ENCODE data around the gene FNDC7.
"Not testable (repeated sequence)": the region's sequence is repeated elsewhere in the genome, so short reads cannot be mapped to it uniquely, and the experiment has no call there.

The FNDC7 gene

DNA sequence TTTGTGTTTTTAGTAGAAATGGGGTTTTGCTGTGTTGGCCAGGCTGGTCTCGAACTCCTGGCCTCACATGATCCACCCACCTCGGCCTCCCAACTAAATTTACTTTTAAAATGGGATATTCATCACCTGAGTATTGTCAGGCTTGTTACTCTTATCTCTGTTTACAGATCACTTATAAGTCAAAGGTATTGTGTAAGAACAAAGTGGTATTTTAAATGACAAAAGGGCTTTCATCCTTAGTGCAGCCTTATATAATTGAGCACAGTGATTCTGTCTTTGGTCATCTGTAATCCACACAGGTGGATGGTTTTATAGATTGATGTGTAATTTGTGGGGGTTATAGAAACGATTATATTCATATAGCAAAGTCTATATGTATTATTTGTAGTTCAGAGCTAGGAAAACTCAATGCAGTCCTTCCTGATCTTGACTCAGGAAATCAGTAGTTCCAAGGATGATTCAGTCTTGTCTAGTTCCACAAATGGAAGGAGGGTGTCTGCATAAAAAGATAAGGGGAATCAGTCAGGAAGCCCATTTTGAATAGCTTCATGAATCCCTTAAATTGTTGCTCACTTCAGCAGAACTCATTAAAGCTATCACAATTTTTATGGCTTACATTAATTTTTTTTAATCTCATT, 68.3 kb downstream of the FNDC7 start:
- DNase-seq = no peak
- in situ Hi-C loops (cut with HindIII; ENCODE audit: low pct_ligation_motif_present, low pct_unique_long_range_greater_than_20kb, low sequenced_read_pairs) = no loop called here

DNA sequence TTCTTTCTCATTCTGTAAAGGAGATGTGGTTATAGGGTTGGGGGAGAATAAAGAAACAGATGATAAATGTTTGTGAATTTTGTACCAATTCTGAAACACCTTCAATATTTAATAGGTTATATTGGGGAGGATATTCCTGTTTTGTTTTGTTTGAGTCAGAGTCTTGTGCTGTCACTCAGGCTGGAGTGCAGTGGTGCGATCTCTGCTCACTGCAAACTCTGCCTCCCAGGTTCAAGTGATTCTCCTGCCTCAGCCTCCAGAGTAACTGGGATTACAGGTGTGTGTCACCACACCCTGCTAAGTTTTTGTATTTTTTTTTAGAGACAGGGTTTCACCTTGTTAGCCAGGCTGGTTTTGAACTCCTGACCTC, 68.9 kb downstream of the FNDC7 start:
- in situ Hi-C loops (cut with HindIII; ENCODE audit: low pct_ligation_motif_present, low pct_unique_long_range_greater_than_20kb, low sequenced_read_pairs) = not testable (repeated sequence)

DNA sequence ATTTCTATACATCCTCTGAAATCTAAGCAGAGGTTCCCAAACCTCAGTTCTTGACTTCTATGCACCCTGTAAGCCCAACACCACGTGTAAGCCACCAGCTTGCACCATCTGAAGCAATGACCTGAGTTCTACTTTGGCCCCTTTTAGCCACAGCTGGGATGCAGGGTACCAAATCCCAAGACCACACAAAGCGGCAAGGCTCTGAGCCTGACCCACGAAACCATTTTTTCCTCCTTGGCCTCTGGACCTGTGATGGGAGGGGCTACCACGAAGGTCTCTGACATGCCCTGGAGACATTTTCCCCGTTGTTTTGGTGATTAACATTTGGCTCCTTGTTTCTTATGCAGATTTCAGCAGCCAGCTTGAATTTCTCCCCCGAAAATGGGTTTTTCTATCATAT, 72.6 kb downstream of the FNDC7 start:
- in situ Hi-C loops (cut with HindIII; ENCODE audit: low pct_ligation_motif_present, low pct_unique_long_range_greater_than_20kb, low sequenced_read_pairs) = no loop called here
- no peak for DNase-seq

More for the DNA sequence above, 68.9 kb downstream of the FNDC7 start:
- DNase-seq = not testable (repeated sequence)

DNA sequence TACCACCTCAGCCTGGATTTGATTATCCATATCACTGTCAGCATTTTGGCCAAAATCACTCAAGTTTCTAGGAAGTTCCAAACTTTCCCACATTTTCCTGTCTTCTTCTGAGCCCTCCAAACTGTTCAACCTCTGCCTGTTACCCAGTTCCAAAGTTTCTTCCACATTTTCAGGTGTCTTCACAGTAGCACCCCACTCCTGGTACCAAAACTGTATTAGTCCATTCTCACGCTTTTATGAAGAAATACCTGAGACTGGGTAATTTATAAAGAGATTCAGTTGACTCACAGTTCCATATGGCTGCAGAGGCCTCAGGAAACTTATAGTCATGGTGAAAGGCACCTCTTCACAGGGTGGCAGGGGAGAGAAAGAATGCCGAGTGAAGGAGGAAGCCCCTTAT, 73.2 kb downstream of the FNDC7 start:
- in situ Hi-C loops (cut with HindIII; ENCODE audit: low pct_ligation_motif_present, low pct_unique_long_range_greater_than_20kb, low sequenced_read_pairs) = no loop called here
- DNase-seq = no peak

DNA sequence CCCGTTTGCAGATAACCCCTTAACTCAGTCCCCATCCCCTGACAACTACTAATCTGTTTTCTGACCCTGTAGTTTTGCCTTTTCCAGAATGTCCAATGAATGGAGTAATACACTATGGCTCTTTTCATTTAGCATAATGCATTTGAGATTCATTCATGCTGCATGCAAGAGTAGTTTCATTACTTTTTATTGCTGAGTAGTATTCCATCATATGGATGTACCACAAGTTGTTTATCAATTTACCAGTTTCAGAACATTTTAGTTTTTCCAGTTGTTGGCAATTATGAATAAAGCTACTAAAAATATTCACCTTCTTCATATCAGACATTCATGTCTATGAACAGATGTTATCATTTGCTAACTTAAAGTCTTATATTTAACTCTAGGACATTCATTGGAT, 79.1 kb downstream of the FNDC7 start:
- DNase-seq = no peak
- in situ Hi-C loops (cut with HindIII; ENCODE audit: low pct_ligation_motif_present, low pct_unique_long_range_greater_than_20kb, low sequenced_read_pairs) = no loop called here

Measured in ACHN (cell line).